Spleen (tissue), 7 donors: Measurements from ENCODE around the gene WDR70.

Source experiments
- POLR2AphosphoS5 ChIP-seq, 3 donors: sonication (generic); formaldehyde crosslinking; IDR thresholded peaks; one replicate each; pipeline ENCODE4 v1.5.1; 2017; ENCODE audit warnings: antibody characterized with exemption in 3 of 3
- TF ChIP-seq, protein P1 (sequence below), 11 experiments: fragments of 200-600 bp in 7 of 11; fragments of 450-650 bp in 4 of 11; sonication (generic) in 4 of 11; IDR thresholded peaks in 8 of 11; conservative IDR thresholded peaks in 3 of 11; 1 replicate in 7 of 11; 2 replicates in 4 of 11; pipeline versions ENCODE4 v1.4.0 to v1.8.0; 2016 to 2021; ENCODE audit warnings: antibody characterized with exemption in 11 of 11, inconsistent platforms in 4 of 11, mild to moderate bottlenecking in 1 of 11
- donor health status: DM: no; HTN: no; CAD: no; lungs with moderate emphysema.
- donor health status: DM: no; HTN: no; CAD: no.
- donor health status: DM: no; HTN: no; CAD: no.

- TF ChIP-seq, protein P1, sequence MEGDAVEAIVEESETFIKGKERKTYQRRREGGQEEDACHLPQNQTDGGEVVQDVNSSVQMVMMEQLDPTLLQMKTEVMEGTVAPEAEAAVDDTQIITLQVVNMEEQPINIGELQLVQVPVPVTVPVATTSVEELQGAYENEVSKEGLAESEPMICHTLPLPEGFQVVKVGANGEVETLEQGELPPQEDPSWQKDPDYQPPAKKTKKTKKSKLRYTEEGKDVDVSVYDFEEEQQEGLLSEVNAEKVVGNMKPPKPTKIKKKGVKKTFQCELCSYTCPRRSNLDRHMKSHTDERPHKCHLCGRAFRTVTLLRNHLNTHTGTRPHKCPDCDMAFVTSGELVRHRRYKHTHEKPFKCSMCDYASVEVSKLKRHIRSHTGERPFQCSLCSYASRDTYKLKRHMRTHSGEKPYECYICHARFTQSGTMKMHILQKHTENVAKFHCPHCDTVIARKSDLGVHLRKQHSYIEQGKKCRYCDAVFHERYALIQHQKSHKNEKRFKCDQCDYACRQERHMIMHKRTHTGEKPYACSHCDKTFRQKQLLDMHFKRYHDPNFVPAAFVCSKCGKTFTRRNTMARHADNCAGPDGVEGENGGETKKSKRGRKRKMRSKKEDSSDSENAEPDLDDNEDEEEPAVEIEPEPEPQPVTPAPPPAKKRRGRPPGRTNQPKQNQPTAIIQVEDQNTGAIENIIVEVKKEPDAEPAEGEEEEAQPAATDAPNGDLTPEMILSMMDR (IDR thresholded peaks at IDR 0.05 in 8 of 11, conservative IDR thresholded peaks at IDR 0.05 in 3 of 11), result no peak
- TF ChIP-seq POLR2AphosphoS5 (IDR thresholded peaks at IDR 0.05), result no peak
Observed at GRCh38 chr5:37549411-37549810, 170.3 kb downstream of the WDR70 start.
